Left hindlimb (tissue), 1 donor: Measurements from ENCODE around the gene HNRNPU.

Experiments
- DNase-seq: peaks from one replicate; pipeline ENCODE4 v3.0.0-alpha.2; 2018

The HNRNPU gene

GRCh38 chr1:244862699-244863490, 1.4 kb downstream of the HNRNPU start:
- DNase-seq, result peak; percentile 97

DNA sequence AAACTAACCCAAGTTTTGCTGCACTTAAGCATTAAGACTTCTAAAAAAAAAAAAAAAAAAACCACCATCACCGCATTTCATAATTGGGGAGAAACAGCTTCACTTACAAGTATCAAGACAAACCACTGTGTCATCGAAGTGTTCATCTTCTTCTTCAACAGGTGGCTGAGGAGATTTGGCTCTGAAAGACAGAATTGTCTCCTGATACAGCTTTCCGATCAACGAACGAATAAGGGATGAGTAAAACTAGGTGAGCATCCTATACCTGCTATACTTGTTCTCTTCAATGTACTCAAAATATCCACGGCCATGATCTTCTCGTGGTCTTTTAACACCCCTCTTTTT, 2.0 kb downstream of the HNRNPU start:
- no peak for DNase-seq

DNA sequence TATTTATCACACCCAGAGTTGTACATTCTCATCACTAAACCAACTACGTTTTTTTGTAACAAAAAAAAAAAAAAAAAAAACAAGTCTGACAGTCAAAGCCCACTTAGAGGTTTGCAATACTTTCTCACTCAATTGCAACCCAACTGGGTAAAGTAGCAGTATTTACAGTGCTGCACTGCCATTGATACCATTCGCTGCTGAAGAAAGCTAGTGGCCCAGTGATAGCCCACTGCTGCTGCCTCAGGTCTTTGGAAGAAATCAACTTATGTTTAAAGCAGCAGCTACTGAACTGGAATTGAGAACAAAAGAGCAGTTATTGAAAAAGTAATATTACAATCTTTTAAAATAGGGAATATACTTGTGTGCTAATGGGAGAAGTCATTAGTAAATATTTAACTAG, 2.7 kb downstream of the HNRNPU start:
- DNase-seq, result no peak

GRCh38 chr1:244860914-244861610, 3.3 kb downstream of the HNRNPU start:
- DNase-seq, result no peak

- DNase-seq, result no peak
Measured at GRCh38 chr1:244860078-244860477, 4.3 kb downstream of the HNRNPU start.

- no peak for DNase-seq
Measured at GRCh38 chr1:244858357-244858756, 6.0 kb downstream of the HNRNPU start.

- no peak for DNase-seq
Measured at GRCh38 chr1:244857761-244858160, 6.6 kb downstream of the HNRNPU start.

DNA sequence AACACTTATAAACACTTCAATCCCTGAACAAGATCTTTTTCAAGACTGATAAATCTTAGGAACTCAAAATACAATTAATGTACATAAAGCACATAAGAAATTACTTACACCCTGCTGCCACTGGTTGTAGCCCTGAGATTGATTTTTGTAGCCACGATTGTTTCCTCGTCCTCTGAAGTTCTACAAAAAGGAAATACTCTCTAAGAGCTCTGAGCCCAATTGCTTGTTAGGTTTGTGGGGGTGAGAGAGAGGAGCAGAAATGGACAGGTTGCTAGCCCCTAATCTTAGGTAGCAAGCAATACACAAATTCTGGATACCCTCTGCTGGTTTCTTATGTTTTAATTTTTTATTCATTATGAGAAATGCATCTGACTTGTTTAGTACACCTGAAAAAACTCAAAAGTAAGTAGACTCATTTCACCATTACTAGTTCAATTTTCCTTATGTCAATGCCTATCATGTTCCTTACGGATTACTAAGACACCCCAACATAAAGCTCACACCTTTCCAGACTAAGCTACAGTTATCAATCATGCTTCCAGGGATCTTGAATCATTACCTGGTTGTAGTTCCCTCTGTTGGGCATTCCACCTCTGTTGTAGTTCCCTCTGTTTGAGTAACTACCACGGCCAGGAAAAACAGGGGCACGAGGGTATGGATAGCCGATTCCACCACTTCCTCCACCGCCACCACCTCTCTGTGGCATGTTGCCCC, 9.3 kb downstream of the HNRNPU start:
- no peak for DNase-seq

GRCh38 chr1:244854166-244854565, 10.2 kb downstream of the HNRNPU start:
- no peak for DNase-seq

GRCh38 chr1:244852694-244853093, 11.6 kb downstream of the HNRNPU start:
- no peak for DNase-seq

DNA sequence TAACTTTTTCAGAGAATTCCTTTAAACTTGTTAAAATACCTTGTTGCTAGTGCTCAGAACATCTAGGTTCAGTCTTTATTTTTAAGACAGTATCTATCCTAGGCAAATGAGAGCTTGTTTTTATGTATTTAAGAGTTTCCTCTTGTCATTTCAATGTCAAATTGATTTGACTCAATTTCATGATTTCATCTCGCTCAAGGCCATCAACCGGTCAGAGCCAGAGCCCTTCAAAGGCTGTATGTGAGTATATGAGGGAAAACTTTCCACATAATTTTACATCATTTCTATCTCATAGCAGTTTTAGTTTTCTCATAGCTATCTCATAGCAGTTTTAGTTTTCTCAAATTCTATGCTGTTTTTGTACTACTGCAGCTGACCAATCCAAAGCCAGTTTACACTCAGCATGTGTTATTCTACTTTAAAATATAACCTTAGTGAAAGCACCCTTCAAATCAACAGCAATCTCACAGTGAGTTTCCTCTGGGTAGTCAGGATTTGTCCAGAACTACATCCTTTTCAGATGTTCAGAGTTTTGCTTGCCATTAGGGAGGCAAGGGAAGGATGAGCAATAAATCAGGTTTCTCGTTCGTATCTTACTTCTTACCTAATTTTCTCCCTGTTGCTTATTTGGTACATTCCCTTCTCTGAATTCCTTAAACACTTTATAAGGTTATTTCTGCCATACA, 12.7 kb downstream of the HNRNPU start:
- DNase-seq, result no peak

DNA sequence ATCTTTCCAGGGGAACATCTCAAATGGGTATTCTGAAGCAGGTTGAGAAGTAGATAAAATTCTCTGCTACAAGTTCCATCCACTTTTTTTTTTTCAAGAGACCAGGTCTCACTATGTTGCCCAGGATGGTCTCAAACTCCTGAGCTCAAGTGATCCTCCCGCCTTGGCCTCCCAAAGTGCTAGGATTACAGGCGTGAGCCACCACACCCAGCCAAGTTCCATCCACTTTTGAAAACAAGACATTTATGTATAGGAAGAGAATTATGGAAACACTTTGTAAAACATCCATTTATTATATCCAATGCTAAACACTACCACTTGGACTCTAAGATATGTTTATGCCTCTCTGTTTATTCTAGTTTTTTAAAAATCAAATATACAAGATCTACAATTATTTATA, 13.4 kb downstream of the HNRNPU start:
- DNase-seq, result no peak

- DNase-seq, result no peak
Measured at GRCh38 chr1:244850099-244850852, 14.1 kb downstream of the HNRNPU start.

DNA sequence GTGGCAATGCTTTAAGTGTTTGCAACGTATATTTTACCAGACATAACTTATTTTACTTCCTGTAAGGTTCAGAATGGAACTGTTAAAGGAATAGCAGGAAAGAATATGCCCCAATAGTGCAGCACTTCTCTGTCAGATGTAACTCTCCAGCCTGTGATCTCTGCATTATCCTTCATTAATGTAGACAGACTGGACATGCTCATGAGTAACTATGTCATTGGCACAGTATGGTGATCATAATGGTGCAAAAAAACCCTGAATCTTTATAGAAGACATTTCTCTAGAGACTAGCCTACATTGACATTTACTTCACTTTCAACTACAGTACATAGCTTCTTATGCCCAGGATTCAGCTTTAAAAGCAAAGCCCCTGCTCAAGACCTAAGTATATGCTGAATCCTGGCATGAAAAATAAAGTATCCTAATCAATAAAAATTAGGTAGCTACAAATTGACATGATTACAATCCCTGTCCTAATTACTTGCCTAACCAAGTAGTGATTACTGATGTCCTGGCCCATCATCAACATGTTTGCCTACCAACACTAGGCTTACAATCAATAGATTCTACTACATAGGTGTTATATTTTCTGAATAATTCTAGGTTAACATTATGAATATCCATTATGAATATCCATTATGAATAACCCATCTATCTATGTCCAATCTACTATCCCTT, 15.0 kb downstream of the HNRNPU start:
- DNase-seq, result no peak

DNA sequence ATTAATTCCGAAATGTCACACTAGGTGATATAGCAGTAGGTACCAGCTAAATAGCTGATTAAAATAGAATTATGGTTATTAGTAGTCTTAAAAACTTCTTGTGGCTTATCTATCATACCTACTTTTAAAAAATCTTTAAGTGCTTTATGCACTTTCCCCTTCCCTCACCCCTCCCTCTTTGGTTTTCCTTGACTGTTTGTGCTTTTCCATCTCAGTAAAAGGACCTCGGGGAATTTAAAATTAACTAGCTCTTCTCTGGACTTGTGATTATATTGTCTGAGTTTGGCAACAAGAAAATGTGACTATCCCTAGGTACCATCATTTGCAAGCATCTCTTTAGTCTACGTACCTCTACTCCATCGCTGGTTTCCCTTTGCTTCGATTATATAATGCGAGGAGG, 17.7 kb downstream of the HNRNPU start:
- DNase-seq, result no peak

DNA sequence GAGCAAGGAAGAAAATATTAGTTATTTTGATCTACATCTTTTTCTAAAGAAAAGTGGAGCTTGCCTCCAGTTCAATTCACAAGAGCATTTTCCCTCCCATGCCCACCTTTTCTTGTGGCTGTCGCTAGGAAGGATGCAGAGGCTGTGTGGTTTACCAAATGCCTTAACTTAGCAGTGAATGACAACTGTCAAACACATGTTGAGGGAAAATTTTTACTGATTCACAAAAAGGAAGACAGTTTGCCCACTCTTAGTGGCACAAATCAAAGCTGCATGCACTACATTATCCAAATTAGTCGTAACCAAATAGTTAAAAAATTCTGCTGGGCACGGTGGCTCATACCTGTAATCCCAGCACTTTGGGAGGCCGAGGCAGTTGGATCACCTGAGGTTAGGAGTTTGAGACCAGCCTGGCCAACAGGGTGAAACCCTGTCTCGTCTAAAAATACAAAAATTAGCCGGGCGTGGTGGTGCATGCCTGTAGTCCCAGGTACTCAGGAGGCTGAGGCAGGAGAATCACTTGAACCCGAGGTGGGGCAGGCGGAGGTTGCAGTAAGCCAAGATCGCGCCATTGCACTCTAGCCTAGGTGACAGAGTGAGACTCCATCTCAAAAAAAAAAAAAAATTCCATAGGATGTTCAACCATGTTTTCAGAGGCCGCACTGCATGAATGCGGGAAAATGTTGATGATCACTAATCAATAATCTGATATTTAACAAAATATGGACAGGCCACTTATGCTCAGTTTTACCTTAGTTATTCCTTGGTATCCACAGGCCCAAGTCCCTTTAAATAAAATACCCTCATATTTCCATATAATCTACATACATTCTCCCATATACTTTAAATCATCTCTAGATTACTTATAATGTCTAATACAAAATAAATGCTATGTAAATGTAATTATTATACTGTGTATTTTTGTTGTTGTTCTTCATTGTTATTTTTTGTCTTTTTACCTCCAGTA, 19.9 kb downstream of the HNRNPU start:
- no peak for DNase-seq

DNA sequence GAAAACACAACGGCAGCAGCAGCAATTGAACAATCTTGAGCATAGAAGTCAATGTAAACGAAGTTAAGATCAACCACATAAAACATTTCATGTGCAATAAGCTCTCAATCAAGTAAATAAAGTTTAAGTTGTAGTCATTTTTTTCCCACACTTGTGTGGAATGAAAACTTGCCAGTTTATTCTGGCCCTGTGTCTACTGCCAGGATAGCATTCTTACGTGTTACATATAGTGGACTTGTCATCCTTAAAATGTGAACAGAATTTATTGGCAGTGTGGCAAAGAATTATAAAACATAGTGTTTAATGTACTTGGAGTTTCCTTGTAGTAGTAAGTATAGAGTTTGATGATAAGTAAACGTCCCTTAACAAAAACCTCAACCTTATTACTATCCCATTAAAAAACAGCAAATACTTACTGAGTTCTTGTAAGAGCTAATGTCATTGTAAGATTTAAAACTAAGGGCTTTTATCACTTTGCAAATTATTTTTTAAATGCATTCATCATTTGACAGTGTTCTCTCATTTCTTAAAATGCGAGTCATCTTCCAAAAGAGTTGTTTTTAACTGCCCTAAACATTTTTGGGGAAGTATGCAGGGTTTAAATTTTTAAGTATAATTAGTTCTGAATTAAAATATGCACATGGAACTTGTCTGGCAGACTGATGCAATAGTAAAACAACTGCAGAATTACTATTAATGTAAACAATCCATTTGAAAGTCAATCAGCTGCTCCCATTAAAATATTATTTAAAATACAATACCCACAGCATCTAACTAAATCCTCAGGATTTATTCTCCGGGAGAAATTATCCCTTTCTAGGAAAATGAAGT, 21.0 kb downstream of the HNRNPU start:
- DNase-seq, result no peak

DNA sequence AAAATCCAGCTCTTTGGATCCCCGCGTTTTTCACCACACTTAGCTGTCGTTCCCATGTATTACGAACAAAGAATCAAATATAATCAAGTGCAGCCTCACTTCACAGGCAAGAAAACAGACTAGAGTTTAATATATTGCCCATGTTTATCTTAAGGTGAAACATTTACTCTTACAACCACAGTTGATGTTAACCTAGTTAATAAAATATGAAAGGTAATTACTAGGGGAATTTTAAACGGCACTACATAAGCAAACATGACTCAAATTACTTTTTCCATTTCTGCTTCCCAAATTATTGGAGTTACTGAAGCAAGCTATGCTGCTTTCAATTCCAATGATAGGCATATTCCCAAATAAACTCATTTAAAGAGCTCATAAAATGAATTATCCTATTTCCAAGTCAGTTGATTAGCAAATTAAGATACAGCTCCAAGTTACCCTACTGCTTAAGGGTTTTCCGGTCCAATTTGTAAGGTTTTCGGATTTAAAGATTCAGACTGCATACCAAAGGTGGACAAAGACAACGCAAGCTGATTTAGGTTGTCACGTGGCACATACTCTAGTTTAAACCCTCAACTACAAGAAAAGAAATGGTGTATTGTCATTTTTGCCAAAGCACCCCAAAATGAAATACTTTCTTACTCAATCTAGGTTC, 22.9 kb downstream of the HNRNPU start:
- no peak for DNase-seq

DNA sequence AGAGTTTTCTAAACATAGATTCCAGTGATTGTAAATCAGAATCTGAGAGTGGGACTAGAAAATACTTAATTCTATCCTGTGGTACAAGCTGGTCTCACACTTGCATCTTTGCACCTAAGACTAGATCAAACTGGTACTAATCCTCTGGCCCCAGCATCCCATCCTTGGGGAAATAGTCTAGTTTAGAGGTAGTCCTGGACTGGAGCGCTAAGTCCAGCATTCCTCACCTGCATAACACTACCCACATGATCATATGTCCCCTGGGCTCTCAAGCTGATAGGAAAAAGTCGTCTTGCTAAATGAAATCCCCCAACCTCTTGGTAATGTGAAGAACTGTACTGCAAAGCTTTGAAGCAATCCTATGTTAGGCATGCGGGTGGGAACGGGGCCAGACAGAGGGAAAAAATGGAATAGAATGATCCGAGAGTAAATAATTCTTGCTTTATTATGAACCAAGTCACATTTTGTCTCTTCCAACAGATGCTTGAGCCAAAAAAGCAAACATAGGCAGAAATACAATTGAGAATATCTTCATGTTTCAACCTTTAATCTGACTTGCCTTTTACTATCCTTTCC, 24.0 kb downstream of the HNRNPU start:
- DNase-seq, result no peak
